ENCODE results near the gene GABBR1. TPM values are rescaled to one million over a fixed set of nuclear protein-coding genes. Genes with fewer than 3 reads are reported as not detected.

The GABBR1 gene
- total RNA-seq, 2 donors from 2014 or later: 19.4 to 30.7 TPM

DNA sequence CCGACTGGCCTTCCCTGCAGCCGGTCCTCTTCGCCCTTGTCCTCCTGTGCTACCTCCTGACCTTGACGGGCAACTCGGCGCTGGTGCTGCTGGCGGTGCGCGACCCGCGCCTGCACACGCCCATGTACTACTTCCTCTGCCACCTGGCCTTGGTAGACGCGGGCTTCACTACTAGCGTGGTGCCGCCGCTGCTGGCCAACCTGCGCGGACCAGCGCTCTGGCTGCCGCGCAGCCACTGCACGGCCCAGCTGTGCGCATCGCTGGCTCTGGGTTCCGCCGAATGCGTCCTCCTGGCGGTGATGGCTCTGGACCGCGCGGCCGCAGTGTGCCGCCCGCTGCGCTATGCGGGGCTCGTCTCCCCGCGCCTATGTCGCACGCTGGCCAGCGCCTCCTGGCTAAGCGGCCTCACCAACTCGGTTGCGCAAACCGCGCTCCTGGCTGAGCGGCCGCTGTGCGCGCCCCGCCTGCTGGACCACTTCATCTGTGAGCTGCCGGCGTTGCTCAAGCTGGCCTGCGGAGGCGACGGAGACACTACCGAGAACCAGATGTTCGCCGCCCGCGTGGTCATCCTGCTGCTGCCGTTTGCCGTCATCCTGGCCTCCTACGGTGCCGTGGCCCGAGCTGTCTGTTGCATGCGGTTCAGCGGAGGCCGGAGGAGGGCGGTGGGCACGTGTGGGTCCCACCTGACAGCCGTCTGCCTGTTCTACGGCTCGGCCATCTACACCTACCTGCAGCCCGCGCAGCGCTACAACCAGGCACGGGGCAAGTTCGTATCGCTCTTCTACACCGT, 79.5 kb downstream of the GABBR1 start:
- Histone ChIP-seq H3K4me1 (replicated peaks) (peaks cover 8% of the 10 kb centered on the region), H3K9me3 (no peaks in the 10 kb centered on the region), H3K4me3 (peak overlapping the region; percentile 3 to 14), H3K27ac (no peak overlapping the region), H3K27me3 (replicated peaks; ENCODE audit: insufficient read depth) (peaks cover 2% of the 10 kb centered on the region), H3K36me3 (no peaks in the 10 kb centered on the region)
- intact Hi-C loops (cut with DNase I): no loop called here
- TF ChIP-seq POLR2A (IDR thresholded peaks at IDR 0.05): no peak
- peak in 1 of 4 experiments; percentile 5 for TF ChIP-seq CTCF (IDR thresholded peaks at IDR 0.05)
- WGBS: 3% methylated on average over 60 of the region's 83 CpGs
- peak; percentile 11 for DNase-seq (ENCODE audit: low spot score)

DNA sequence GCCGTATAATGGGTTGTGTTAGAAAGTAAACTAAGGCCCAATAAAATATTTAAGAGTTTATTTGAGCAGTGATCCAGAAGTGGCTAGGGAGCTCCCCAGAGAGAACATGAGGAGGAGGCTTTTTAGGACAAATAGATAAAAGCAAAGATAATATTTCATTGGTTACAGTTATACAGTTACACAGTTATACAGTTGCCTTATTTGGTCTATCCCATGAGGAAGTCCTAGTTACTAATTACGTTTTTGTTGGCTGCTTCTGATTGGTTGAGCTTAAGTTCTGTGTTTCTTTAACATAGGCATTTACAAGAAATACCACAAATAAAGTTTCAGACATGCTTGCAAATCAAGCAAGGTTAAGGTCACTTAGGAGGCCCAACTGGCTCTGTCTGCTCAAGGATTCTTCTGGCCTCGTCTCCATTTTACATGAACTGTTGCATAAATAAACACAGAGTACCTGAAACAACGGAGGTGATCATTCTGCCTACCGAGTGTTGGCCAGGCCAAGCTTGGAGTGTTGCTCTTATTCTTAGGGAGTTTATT, 80.4 kb downstream of the GABBR1 start:
- no peaks in the 10 kb centered on the region for H3K9me3 ChIP-seq
- H3K27me3 ChIP-seq (replicated peaks; ENCODE audit: insufficient read depth): peaks cover 2% of the 10 kb centered on the region
- intact Hi-C loops (cut with DNase I): no loop called here
- no peak overlapping the region for H3K4me3 ChIP-seq
- H3K27ac ChIP-seq: no peak overlapping the region
- DNase-seq (ENCODE audit: low spot score): no peak
- WGBS: 18% methylated on average over 5 of the region's 5 CpGs
- peaks cover 8% of the 10 kb centered on the region for H3K4me1 ChIP-seq (replicated peaks)
- TF ChIP-seq POLR2AphosphoS5 (IDR thresholded peaks at IDR 0.05) (peak; percentile 13), POLR2A (IDR thresholded peaks at IDR 0.05) (no peak)
- H3K36me3 ChIP-seq: no peaks in the 10 kb centered on the region

DNA sequence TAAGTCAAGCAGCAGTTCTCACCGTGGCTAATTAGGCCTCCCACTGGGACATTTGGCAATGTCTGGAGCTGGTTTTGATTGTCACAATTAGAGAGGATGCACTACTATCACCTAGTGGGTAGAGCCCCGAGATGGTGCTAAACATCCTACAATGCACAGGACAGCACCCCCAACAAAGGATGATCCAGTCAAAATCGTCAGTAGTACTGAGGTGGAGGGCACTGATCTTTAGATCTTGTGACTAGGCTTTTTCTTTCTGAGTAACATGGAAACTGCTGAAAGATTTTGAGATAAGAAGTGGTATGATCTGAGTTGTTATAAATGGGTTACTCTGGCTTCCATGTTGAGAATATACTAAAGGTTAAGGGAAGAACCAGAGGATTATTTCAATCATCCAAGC, 85.4 kb downstream of the GABBR1 start:
- intact Hi-C loops (cut with DNase I): no loop called here
- Histone ChIP-seq H3K27me3 (replicated peaks; ENCODE audit: insufficient read depth) (no peaks in the 10 kb centered on the region), H3K4me3 (no peak overlapping the region), H3K27ac (no peak overlapping the region), H3K36me3 (no peaks in the 10 kb centered on the region), H3K4me1 (replicated peaks) (no peaks in the 10 kb centered on the region), H3K9me3 (no peaks in the 10 kb centered on the region)
- 33% methylated on average over 3 of the region's 3 CpGs for whole genome bisulfite sequencing
- no peak for TF ChIP-seq POLR2A (IDR thresholded peaks at IDR 0.05)
- TF ChIP-seq CTCF (IDR thresholded peaks at IDR 0.05): no peak
- no peak for DNase-seq (ENCODE audit: low spot score)

GRCh38 chr6:29537714-29538403, 95.1 kb downstream of the GABBR1 start:
- DNase-seq (ENCODE audit: low spot score): no peak
- no peaks in the 10 kb centered on the region for H3K9me3 ChIP-seq
- no peak overlapping the region for H3K4me3 ChIP-seq
- no peak for TF ChIP-seq POLR2A (IDR thresholded peaks at IDR 0.05)
- TF ChIP-seq CTCF (IDR thresholded peaks at IDR 0.05): no peak
- TF ChIP-seq POLR2AphosphoS5 (IDR thresholded peaks at IDR 0.05): no peak
- H3K36me3 ChIP-seq: no peaks in the 10 kb centered on the region
- 76% methylated on average over 4 of the region's 4 CpGs for WGBS
- H3K27me3 ChIP-seq (replicated peaks; ENCODE audit: insufficient read depth): peaks cover 2% of the 10 kb centered on the region
- no peaks in the 10 kb centered on the region for H3K4me1 ChIP-seq (replicated peaks)
- intact Hi-C loops (cut with DNase I): no loop called here
- H3K27ac ChIP-seq: no peak overlapping the region

DNA sequence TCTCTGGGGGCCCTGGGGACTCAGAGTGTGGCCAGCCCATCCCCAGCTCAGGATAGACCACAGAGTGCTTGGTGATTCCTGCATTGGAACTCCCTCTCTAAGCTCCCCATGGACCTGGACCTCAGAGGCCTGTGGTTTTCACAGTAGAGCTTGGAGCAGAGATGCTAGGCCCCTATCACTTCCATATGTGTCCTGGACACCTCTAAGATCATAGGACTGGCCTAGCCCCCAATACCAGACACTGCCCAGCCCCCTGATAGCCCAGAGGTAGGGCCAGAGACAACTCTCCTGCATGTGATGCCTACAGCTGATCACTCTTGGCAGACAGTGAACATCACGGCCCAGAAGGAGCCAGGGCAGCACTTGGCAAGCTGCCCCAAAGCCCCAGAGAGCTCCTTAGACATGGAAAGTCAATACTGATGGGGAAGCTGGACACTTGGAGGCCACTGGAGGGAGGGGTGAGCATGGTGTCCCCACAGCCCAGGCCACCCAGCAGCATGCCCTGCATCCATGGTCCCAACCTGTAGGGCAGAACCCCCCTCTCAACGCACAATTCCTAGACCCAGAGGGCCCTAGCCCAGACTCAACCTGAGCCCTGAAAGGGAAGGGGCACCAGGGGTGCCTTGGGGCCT, 100.5 kb downstream of the GABBR1 start:
- H3K27ac ChIP-seq: no peak overlapping the region
- H3K27me3 ChIP-seq (replicated peaks; ENCODE audit: insufficient read depth): no peaks in the 10 kb centered on the region
- no peaks in the 10 kb centered on the region for H3K4me1 ChIP-seq (replicated peaks)
- H3K36me3 ChIP-seq: no peaks in the 10 kb centered on the region
- no peak for DNase-seq (ENCODE audit: low spot score)
- no peaks in the 10 kb centered on the region for H3K9me3 ChIP-seq
- H3K4me3 ChIP-seq: no peak overlapping the region
- 36% methylated on average over 2 of the region's 2 CpGs for WGBS
- intact Hi-C loops (cut with DNase I): no loop called here
- TF ChIP-seq CTCF (IDR thresholded peaks at IDR 0.05) (no peak), POLR2AphosphoS5 (IDR thresholded peaks at IDR 0.05) (no peak), POLR2A (IDR thresholded peaks at IDR 0.05) (no peak)
